Measurements from ENCODE around the gene ATP13A2.

Gene ATP13A2

DNA sequence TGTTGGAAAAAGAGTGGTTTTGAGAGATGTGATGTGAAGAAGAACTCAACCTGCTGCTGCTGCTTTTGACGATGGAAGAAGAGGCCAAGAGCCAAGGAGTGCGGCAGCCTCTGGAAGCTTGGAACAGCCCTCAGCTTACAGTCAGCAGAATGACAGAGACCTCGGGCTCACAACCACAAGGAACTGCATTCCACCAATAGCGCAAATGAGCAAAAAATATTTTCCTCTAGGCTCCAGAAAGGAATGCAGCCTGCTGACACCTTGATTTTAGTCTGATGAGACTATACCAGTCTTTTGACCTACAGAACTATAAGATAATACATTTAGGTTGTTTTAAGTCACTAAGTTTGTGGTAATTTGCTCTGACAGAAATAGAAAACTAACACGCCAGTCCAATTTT, 31.9 kb upstream of the ATP13A2 start:
- Mint-ChIP-seq H3K27me3 (no peaks in the 10 kb centered on the region), H3K27ac (no peak overlapping the region), H3K9me3 (no peaks in the 10 kb centered on the region), H3K4me1 (peaks cover 20% of the 10 kb centered on the region), H3K4me3 (no peak overlapping the region), H3K36me3 (peaks cover 30% of the 10 kb centered on the region)
- ATAC-seq: no peak

DNA sequence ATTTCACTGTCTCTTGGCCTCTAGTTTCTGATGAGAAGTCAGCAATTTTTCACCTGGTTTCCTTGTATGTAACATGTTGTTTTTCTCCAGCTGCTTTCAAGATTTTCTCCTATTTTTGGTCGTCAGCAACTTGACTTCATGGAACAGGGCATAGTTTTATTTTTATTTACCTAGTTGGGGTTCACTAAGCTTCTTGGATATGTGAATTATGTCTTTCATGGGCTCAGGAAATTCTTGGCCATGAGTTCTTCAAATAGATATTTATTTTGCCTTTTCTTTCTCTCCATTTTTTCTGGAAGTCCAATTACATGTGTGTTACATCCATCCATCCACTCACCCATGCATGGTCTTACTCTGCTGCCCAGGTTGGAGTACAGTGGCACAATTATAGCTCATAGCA, 28.4 kb upstream of the ATP13A2 start:
- Mint-ChIP-seq H3K27me3 (no peaks in the 10 kb centered on the region), H3K27ac (no peak overlapping the region), H3K36me3 (peaks cover 28% of the 10 kb centered on the region), H3K4me3 (no peak overlapping the region), H3K9me3 (no peaks in the 10 kb centered on the region), H3K4me1 (peaks cover 8% of the 10 kb centered on the region)
- no peak for ATAC-seq

DNA sequence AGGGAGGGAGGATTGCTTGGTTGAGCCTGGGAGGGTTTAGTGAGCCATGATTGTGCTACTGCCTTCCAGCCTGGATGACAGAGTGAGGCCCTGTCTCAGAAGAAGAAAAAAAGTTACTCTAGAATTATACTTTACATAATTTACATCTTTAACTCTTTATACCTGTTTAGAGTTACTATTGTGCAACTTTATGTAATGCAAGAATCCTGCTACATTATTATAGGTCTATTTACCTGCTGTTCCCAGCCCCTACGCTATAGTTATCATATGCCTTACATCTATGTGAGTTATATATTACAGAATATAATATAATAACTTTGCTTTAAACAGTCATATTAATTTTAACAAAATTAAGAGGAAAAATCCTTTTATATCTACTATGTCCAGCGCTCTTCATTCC, 27.8 kb upstream of the ATP13A2 start:
- Mint-ChIP-seq H3K36me3 (peaks cover 25% of the 10 kb centered on the region), H3K4me3 (no peak overlapping the region), H3K9me3 (no peaks in the 10 kb centered on the region), H3K27ac (no peak overlapping the region), H3K4me1 (peaks cover 4% of the 10 kb centered on the region), H3K27me3 (no peaks in the 10 kb centered on the region)
- ATAC-seq: no peak

DNA sequence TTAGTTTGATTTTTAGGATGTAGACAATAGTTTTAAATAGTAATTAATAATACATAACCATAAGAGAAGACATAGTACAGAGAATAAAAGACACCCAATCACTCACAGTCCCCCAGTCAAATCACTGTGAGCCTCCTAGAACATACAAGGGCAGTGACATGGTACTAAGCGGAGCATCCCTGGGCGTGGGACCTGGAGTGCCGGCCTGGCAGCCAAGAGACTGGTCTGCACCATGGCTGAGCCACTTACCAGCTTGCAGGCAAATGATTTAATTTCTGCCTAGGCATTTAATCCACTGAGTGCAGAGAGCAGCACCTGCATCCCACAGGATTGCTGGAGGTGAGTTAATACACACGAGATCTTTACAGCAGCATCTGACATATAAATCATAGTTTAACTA, 21.8 kb upstream of the ATP13A2 start:
- ATAC-seq: no peak
- Mint-ChIP-seq H3K27ac (no peak overlapping the region), H3K36me3 (peaks cover 4% of the 10 kb centered on the region), H3K27me3 (no peaks in the 10 kb centered on the region), H3K4me3 (no peak overlapping the region), H3K4me1 (peaks cover 4% of the 10 kb centered on the region), H3K9me3 (no peaks in the 10 kb centered on the region)

DNA sequence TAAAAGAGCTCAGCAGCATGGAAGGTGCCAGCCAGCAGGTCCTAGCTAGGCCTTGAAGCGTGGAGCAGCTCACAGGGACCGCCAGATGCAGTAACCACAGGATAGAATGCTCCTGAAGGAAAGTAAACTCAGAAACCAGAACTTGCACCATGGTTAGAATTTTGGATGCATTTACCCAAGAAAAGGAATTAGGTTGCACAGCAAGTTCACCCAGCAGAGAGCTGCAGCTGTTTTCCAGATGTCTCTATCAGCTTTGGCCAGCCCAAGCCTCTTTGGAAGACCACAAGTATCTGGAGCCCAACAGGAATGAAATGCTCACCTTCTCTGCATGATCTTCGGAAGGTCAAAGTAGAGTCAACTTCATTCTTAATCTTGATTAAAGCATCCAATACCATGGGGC, 21.0 kb upstream of the ATP13A2 start:
- Mint-ChIP-seq H3K27ac (no peak overlapping the region), H3K4me3 (no peak overlapping the region), H3K9me3 (no peaks in the 10 kb centered on the region), H3K4me1 (no peaks in the 10 kb centered on the region), H3K36me3 (peaks cover 11% of the 10 kb centered on the region), H3K27me3 (no peaks in the 10 kb centered on the region)
- ATAC-seq: no peak

DNA sequence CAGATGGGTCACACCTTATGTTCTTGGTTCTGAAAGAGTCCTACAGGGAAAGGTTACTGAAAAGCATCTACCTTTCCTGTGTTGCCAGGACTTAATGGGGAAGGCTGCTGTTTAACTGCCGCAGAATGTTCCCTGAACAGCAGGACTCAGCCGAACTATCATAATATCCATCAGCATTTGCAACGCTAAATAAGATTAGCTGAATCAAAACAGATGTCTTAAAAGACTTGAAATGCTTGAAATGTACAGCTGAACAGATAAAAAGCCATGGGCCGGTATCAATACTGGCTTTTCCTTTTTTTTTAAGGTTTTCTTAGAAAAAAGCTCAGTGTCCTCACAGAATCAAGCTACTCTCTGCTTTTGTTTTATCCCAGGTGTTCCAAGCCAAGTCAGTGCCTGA, 19.7 kb upstream of the ATP13A2 start:
- no peak overlapping the region for H3K27ac Mint-ChIP-seq
- ATAC-seq: no peak
- no peaks in the 10 kb centered on the region for H3K27me3 Mint-ChIP-seq
- H3K9me3 Mint-ChIP-seq: no peaks in the 10 kb centered on the region
- no peak overlapping the region for H3K4me3 Mint-ChIP-seq
- no peaks in the 10 kb centered on the region for H3K4me1 Mint-ChIP-seq
- peaks cover 16% of the 10 kb centered on the region for H3K36me3 Mint-ChIP-seq

DNA sequence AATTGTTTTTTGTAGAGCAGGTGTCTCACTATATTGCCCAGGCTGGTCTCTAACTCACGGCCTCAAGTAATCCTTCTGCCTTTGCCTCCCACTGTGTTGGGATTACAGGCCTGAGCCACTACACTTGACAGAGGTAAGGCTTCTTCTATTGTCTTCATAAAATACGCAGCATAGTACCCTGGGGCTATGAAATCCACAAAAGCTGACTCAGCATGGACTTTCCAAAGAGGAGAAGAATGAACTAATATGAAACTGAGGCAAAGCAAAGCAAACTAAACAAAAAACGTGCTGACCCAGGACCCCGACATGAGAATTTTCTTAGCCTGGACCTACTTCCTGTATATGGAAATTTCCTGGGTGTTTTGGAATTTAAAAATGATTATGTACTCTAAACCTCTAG, 18.5 kb upstream of the ATP13A2 start:
- no peaks in the 10 kb centered on the region for H3K9me3 Mint-ChIP-seq
- ATAC-seq: no peak
- H3K27me3 Mint-ChIP-seq: no peaks in the 10 kb centered on the region
- no peak overlapping the region for H3K27ac Mint-ChIP-seq
- peaks cover 16% of the 10 kb centered on the region for H3K36me3 Mint-ChIP-seq
- no peaks in the 10 kb centered on the region for H3K4me1 Mint-ChIP-seq
- H3K4me3 Mint-ChIP-seq: no peak overlapping the region

DNA sequence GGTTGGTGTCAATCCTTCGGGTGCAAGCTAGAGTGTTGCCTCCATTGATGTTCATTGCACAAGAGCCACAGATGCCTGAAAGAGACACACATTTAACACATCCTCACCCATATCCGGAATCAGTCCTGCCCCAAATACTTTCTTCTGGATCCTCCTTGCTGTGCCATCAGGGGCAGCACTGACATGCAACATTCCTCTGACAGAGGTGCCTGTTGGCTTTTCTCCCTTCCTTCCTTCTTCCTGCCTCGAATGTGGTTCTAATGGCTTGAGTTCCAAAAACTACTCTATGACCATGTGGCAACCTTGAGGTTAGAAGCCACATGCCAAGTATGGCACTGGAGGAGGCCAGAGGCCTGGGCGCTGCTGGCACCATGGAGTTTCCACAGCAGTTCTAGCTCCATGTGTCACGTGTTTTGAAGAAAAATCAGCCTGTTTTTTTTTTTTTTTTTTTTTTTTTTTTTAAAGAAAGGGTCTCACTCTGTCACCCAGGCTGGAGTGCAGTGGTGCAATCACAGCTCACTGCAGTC, 17.0 kb upstream of the ATP13A2 start:
- peaks cover 5% of the 10 kb centered on the region for H3K4me1 Mint-ChIP-seq
- ATAC-seq: no peak
- peaks cover 29% of the 10 kb centered on the region for H3K36me3 Mint-ChIP-seq
- no peaks in the 10 kb centered on the region for H3K27me3 Mint-ChIP-seq
- no peak overlapping the region for H3K27ac Mint-ChIP-seq
- H3K9me3 Mint-ChIP-seq: no peaks in the 10 kb centered on the region
- no peak overlapping the region for H3K4me3 Mint-ChIP-seq

DNA sequence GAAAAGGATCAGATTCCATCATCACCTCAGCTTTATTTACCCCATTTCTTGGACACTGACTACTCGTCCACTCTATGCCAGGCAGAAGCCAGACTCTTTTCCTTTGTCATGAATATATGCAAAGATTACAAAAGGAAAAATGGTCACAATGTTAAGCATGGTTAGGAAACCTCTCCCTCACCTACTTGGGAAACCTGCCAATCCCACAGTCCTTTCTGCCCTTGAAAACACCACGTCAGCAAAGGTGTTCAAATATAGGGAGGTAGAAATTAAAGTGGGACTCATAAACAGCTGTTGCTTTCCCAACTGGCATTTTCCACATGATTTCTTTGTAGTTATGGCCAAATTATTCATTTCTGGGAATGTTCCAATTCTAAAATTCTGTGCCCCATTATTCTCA, 16.2 kb upstream of the ATP13A2 start:
- Mint-ChIP-seq H3K27me3 (no peaks in the 10 kb centered on the region), H3K4me1 (peaks cover 13% of the 10 kb centered on the region), H3K27ac (no peak overlapping the region), H3K36me3 (peaks cover 37% of the 10 kb centered on the region), H3K4me3 (no peak overlapping the region), H3K9me3 (no peaks in the 10 kb centered on the region)
- no peak for ATAC-seq

DNA sequence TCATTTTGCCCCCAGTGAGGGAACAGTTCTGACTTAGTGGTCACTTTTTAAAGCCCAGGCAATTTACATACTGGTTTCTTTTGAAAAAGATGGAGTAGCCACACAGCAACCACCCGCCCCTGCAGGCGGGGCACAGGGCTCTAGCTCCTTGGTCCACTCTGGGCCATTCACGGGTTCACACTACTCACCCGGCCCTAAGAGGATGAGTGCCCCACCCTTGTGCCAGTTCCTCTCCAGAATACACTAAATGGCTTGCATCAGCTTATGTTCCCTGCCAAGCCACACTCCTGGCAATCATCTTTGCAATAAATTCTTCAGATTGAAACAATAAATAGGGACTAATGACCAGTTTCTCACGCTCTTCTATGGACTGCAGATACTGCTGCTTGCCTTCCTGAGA, 15.7 kb upstream of the ATP13A2 start:
- Mint-ChIP-seq H3K4me1 (peaks cover 16% of the 10 kb centered on the region), H3K4me3 (no peak overlapping the region), H3K27ac (no peak overlapping the region), H3K27me3 (no peaks in the 10 kb centered on the region), H3K9me3 (no peaks in the 10 kb centered on the region), H3K36me3 (peaks cover 42% of the 10 kb centered on the region)
- no peak for ATAC-seq

DNA sequence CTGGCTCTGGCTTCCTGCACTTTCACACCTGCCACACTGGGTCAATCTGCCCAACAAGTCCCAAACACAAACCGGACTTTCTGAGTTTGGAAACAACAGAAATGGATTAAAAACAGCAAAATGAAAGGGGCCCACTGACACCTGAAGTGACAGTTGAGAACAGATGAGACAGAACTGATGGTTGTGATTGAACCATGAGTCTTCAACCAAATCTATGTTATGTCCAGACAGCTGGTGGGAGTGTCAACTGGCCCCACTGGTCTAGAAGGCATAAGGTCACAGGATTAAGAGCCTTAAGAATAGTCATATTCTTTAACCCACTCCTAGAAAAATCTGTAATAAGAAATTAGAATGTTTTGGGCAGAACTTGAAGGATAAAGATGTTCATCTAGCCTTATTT, 13.0 kb upstream of the ATP13A2 start:
- no peaks in the 10 kb centered on the region for H3K9me3 Mint-ChIP-seq
- no peak for ATAC-seq
- no peak overlapping the region for H3K27ac Mint-ChIP-seq
- H3K4me3 Mint-ChIP-seq: no peak overlapping the region
- H3K36me3 Mint-ChIP-seq: peaks cover 65% of the 10 kb centered on the region
- no peaks in the 10 kb centered on the region for H3K27me3 Mint-ChIP-seq
- H3K4me1 Mint-ChIP-seq: peaks cover 17% of the 10 kb centered on the region

DNA sequence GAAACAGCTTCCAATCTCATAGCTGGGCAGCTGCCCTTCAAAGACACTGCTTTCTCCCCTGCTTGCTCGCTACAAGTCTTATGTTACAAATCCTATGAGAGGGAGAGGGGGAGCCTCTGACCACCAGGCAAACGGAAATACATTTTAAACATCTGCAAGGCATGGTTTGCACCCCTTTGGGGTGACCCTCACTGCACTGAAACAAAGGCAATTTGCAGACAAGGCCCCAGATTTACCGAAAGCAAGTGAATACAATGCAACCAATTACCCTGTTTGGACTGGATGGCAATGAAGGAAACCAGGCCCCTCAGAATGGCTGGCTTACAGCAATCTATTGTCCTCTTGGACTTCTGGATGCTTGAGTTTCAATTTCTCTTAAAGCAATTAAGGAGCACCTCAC, 11.8 kb upstream of the ATP13A2 start:
- Mint-ChIP-seq H3K36me3 (peaks cover 68% of the 10 kb centered on the region), H3K4me3 (no peak overlapping the region), H3K9me3 (no peaks in the 10 kb centered on the region), H3K27ac (peak overlapping the region; percentile 49), H3K4me1 (peaks cover 27% of the 10 kb centered on the region), H3K27me3 (no peaks in the 10 kb centered on the region)
- no peak for ATAC-seq

DNA sequence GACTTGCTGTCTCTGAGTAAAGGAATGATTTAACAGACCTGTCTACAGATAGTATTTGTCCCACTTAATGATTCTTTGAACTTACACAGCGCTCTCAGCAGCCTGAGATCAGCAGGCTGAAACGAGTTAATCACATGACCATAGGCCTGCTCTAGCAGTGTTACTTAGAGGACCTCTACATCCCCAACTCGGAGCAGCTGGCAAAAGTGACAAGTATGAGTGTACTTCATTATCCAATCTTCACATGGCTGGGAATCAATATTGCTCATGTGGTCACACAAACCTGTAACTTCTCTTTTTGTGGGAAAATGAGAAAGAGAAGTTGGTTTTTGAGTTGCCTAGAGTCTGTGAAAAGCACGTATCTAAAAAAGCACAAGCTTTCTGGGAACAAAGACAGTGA, 11.4 kb upstream of the ATP13A2 start:
- Mint-ChIP-seq H3K27me3 (no peaks in the 10 kb centered on the region), H3K27ac (peak overlapping the region; percentile 49), H3K36me3 (peaks cover 63% of the 10 kb centered on the region), H3K4me1 (peaks cover 27% of the 10 kb centered on the region), H3K9me3 (no peaks in the 10 kb centered on the region), H3K4me3 (no peak overlapping the region)
- peak; percentile 82 for ATAC-seq

DNA sequence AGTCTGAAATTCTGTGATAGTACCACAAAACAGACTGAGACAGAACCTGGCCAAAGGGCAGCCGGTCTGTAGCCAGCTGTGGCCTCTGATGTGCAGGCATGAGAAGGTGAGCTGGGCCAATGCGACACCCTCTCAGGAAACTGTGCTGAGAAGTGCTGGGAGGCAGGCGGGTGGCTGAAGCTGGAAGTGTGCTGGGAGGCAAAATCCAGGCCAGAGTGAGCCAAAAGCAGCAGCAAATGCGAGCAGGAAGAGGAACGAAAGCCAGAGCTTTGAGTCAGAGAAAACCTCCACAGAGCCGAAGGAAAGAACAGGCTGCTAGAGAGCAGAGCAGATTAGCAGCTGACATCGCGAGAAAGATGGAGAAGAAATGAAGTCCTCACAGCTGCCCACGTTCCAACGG, 10.2 kb upstream of the ATP13A2 start:
- Mint-ChIP-seq H3K27me3 (no peaks in the 10 kb centered on the region), H3K4me3 (no peak overlapping the region), H3K27ac (no peak overlapping the region), H3K36me3 (peaks cover 55% of the 10 kb centered on the region), H3K4me1 (peaks cover 27% of the 10 kb centered on the region), H3K9me3 (no peaks in the 10 kb centered on the region)
- no peak for ATAC-seq

DNA sequence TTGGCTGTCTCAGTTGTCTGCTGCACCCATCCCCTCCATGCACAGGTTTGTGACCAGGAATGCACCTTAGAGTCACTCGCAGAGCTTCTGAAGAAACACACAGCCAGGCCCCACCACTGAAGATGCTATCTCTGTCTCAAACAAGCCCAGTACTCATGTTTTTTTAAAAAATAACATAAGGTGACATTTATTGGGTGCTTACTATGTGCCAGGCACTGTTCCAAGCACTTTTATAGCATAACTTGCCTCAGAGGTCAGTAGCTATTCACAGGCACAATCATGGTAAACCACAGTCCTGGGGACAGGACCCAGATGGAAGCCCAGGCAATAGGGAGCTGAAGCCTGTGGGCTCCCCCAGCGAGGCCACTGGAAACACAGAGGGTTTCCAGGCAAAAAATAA, 8.8 kb upstream of the ATP13A2 start:
- Mint-ChIP-seq H3K27me3 (no peaks in the 10 kb centered on the region), H3K9me3 (no peaks in the 10 kb centered on the region), H3K27ac (no peak overlapping the region), H3K4me1 (peaks cover 27% of the 10 kb centered on the region), H3K36me3 (peaks cover 55% of the 10 kb centered on the region), H3K4me3 (no peak overlapping the region)
- ATAC-seq: no peak

DNA sequence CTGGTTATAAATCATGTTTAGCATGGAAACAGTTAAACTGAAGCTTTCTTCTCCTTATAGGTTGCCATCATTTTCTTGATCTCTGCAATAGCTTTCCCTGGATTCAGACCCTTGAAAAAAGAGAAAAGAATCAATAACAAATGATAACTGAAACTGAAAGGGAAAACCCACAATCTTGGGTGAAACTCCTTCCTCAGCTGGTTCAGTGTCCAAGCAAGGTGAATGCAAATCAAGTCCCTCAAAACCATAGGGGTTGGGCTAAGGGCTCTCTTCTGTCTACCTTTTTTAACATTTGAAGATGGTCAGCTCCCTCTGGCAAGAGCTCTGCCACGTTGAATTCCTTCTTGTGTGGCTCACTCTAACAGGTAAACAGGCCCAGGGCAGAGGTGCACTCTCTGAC, 7.1 kb upstream of the ATP13A2 start:
- Mint-ChIP-seq H3K4me3 (no peak overlapping the region), H3K9me3 (no peaks in the 10 kb centered on the region), H3K4me1 (peaks cover 30% of the 10 kb centered on the region), H3K27ac (peak overlapping the region; percentile 38), H3K27me3 (no peaks in the 10 kb centered on the region), H3K36me3 (peaks cover 43% of the 10 kb centered on the region)
- no peak for ATAC-seq

DNA sequence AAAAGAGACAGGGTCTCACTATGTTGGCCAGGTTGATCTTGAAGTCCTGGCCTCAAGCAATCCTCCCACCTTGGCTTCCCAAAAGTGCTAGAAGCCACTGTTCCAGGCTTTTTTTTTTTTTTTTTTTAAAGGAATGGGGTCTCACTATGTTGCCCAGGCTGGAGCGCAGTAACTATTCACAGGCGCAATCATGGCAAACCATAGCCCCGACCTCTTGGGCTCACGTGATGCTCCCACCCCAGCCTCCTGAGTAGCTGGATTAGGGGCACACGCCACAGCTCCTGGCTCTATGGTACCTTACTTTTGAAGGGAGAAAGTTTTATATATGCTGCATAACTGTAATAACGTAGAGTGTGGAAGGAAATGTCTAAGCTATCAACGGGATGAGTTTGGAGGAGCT, 5.7 kb upstream of the ATP13A2 start:
- Mint-ChIP-seq H3K27ac (no peak overlapping the region), H3K4me1 (peaks cover 24% of the 10 kb centered on the region), H3K4me3 (no peak overlapping the region), H3K36me3 (peaks cover 29% of the 10 kb centered on the region), H3K9me3 (no peaks in the 10 kb centered on the region), H3K27me3 (no peaks in the 10 kb centered on the region)
- ATAC-seq: no peak

Data from stimulated activated memory B cell treated with anti-CD40 and anti-IgM and Interleukin-4, amounts not matched to agents 10 μg/mL and 1 μg/mL and 100 μg/mL, for 72 hours (primary cell).